Kidney (tissue), 14 donors: ENCODE measurements around the gene PPP2R1B. TPM values are rescaled to one million over a fixed set of nuclear protein-coding genes. Genes with fewer than 3 reads are reported as not detected.

Experiments
- DNase-seq, 5 donors: peaks; one replicate each; pipeline ENCODE4 v3.0.0-alpha.2; 2013 to 2020
- FAIRE-seq: peaks from 2 replicates; lab custom pipeline; 2012; peaks lifted over from hg19 to GRCh38; lab: Jason Lieb, UNC
- H3K27ac ChIP-seq, 2 donors: one replicate each; pipeline ENCODE4 v1.7.0; 2013; ENCODE audit warnings: low read depth in 2 of 2, low read length in 2 of 2, inconsistent platforms in 1 of 2
- H3K27me3 ChIP-seq: one replicate; pipeline ENCODE4 v1.7.1; 2013; ENCODE audit warnings: low read length, inconsistent platforms; ENCODE audit not compliant: control insufficient read depth, insufficient read depth
- H3K36me3 ChIP-seq, 3 donors: one replicate each; pipeline versions ENCODE4 v1.7.0 to v1.7.1; 2013; ENCODE audit warnings: low read length in 3 of 3, control low read depth in 1 of 3, inconsistent platforms in 1 of 3; ENCODE audit not compliant: insufficient read depth in 3 of 3, control insufficient read depth in 2 of 3
- H3K4me1 ChIP-seq, 3 donors: one replicate each; pipeline versions ENCODE4 v1.7.0 to v1.7.1; 2013; ENCODE audit warnings: low read length in 3 of 3, inconsistent platforms in 1 of 3, low read depth in 1 of 3; ENCODE audit not compliant: control insufficient read depth in 2 of 3, insufficient read depth in 2 of 3
- H3K4me3 ChIP-seq, 3 donors: one replicate each; pipeline versions ENCODE4 v1.7.0 to v1.8.1; 2013; ENCODE audit warnings: low read length in 3 of 3, control low read depth in 1 of 3, inconsistent platforms in 1 of 3
- H3K9ac ChIP-seq, 3 donors: one replicate each; pipeline versions ENCODE4 v1.7.0 to v1.7.1; 2013; ENCODE audit warnings: low read length in 3 of 3, control low read depth in 1 of 3, inconsistent platforms in 1 of 3
- H3K9me3 ChIP-seq, 3 donors: one replicate each; pipeline versions ENCODE4 v1.7.0 to v1.7.1; 2013; ENCODE audit warnings: low read length in 3 of 3, control low read depth in 1 of 3, inconsistent platforms in 1 of 3; ENCODE audit not compliant: control insufficient read depth in 2 of 3, insufficient read depth in 1 of 3
- intact Hi-C: fragments of 100-400 bp; cut with DNase I; formaldehyde crosslinking; loops from one replicate; pipeline ENCODE4 v1.11.1; 2022
- polyA plus RNA-seq: library from polyadenylated mRNA; stranded (reverse); fragments of 350-450 nt; fragmentation: Illumina TruSeq; extraction: RNeasy Lipid Tissue Mini Kit (QIAGEN cat#74804); gene quantifications from one replicate; pipeline ENCODE4 v1.2.3, GENCODE V29; 2014; ENCODE audit warnings: low read depth, low replicate concordance; ENCODE audit not compliant: insufficient read depth
- total RNA-seq: library from RNA; stranded (reverse); fragmentation: NEBNext Ultra II Directional; extraction: Animal tissue kit (Norgen Biotek cat#: 25700); gene quantifications from one replicate; pipeline ENCODE4 v1.2.1, GENCODE V29; 2021
- TF ChIP-seq, protein P1 (sequence below): IDR thresholded peaks from 3 replicates; pipeline ENCODE4 v1.5.1; 2012; ENCODE audit warnings: mild to moderate bottlenecking, moderate library complexity, borderline replicate concordance; ENCODE audit not compliant: insufficient read depth; ENCODE audit errors: extremely low read depth
- donor health status: control.
- donor health status: control.
- donor health status: control.
- donor health status: control.
- donor health status: control.
- donor health status: DM: yes; HTN: yes; CAD: no.
- donor health status: Normal renal cell carcinoma (clear cell type).

Gene PPP2R1B
- total and polyA plus RNA-seq, 2 donors from 2014 or later, result 11.7 to 35.5 TPM

DNA sequence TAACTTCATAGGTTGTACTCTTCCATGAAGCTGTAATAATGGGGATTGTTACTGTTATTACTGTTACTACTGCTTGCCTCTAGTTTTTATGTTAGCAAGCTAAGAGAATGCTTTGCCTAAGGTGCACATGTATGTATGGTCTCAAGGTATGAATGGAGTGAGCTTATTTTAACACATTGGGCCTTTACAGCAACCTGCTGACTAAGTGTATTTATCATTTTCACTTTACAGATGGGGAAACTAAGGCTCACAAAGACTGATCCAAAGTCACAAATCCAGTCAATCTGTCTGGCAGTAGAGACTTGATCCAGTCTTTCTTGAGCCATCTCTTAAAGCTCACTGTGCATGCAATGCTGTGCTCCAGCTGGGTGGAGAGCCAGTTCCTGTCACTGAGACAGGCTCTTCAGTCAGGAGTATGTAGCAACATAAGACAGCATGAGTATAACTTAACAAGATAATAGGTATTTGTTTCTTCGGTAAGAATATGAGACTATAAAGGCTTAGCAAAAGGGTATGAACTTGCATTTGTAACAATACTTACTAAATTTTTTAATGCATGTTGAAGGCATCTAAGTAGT is 66.5 kb downstream of the PPP2R1B start:
- intact Hi-C loops, result no loop called here
- H3K27ac ChIP-seq, result no peak overlapping the region
- TF ChIP-seq, protein P1, sequence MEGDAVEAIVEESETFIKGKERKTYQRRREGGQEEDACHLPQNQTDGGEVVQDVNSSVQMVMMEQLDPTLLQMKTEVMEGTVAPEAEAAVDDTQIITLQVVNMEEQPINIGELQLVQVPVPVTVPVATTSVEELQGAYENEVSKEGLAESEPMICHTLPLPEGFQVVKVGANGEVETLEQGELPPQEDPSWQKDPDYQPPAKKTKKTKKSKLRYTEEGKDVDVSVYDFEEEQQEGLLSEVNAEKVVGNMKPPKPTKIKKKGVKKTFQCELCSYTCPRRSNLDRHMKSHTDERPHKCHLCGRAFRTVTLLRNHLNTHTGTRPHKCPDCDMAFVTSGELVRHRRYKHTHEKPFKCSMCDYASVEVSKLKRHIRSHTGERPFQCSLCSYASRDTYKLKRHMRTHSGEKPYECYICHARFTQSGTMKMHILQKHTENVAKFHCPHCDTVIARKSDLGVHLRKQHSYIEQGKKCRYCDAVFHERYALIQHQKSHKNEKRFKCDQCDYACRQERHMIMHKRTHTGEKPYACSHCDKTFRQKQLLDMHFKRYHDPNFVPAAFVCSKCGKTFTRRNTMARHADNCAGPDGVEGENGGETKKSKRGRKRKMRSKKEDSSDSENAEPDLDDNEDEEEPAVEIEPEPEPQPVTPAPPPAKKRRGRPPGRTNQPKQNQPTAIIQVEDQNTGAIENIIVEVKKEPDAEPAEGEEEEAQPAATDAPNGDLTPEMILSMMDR, result no peak
- H3K36me3 ChIP-seq, result peaks cover 0 to 15% (median 14%) of the 10 kb centered on the region in 3 donors
- peaks cover 0 to 8% (median 7%) of the 10 kb centered on the region in 3 donors for H3K4me1 ChIP-seq
- H3K9me3 ChIP-seq, result no peaks in the 10 kb centered on the region
- no peak for DNase-seq
- no peak for FAIRE-seq
- H3K9ac ChIP-seq, result peak overlapping the region in 1 of 3 donors; percentile 4
- no peak overlapping the region for H3K4me3 ChIP-seq
- no peaks in the 10 kb centered on the region for H3K27me3 ChIP-seq

DNA sequence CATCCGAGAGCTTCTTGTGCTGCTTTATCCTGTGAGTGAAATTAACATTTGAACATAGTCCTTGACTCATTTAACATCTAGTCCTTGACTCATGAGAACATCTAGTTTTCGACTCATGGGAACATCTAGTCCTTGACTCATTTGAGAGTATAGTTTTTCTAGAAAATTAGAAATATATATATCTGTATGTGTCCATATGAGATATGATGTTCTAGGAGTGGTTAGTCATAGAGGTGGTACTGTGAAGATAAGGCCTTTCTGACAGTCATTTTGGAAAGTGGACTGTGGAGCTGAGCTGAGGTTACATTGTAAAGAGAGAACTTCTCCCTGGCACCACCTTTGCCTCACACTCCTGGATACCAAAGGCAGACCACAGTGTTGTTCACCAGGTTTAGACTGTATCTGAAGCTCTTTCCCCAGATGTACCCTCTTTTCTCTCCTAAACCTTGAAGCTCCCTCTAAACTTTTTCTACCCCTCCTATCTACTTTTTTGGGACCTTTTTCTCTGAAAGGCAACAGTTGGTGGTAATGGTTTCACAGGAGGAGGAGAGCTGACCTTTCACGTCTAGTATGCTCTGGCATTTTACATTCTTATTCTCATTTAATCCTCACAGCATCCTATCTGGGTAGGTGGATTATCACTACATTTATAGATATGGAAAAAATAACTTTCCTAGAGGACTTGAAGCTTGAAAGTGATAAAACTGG is 67.2 kb downstream of the PPP2R1B start:
- Histone ChIP-seq H3K4me1 (peaks cover 0 to 10% (median 8%) of the 10 kb centered on the region in 3 donors), H3K27me3 (no peaks in the 10 kb centered on the region), H3K9me3 (no peaks in the 10 kb centered on the region), H3K4me3 (no peak overlapping the region), H3K27ac (no peak overlapping the region), H3K9ac (peak overlapping the region in 1 of 3 donors; percentile 4), H3K36me3 (peaks cover 0 to 10% (median 9%) of the 10 kb centered on the region in 3 donors)
- FAIRE-seq, result no peak
- TF ChIP-seq, protein P1, result no peak
- DNase-seq, result no peak
- intact Hi-C loops, result no loop called here

GRCh38 chr11:111697933-111698371 is 68.2 kb downstream of the PPP2R1B start:
- Histone ChIP-seq H3K4me1 (peaks cover 0 to 10% (median 10%) of the 10 kb centered on the region in 3 donors), H3K27me3 (no peaks in the 10 kb centered on the region), H3K4me3 (no peak overlapping the region), H3K27ac (no peak overlapping the region), H3K9ac (no peak overlapping the region), H3K36me3 (peaks cover 0 to 5% (median 0%) of the 10 kb centered on the region in 3 donors), H3K9me3 (no peaks in the 10 kb centered on the region)
- DNase-seq, result no peak
- no peak for FAIRE-seq
- intact Hi-C loops, result no loop called here
- TF ChIP-seq, protein P1, result no peak
